GM12878 (cell line): Measurements from ENCODE around the gene PAXX. TPM values are rescaled to one million over a fixed set of nuclear protein-coding genes. Genes with fewer than 3 reads are reported as not detected.

ENCODE experiments used
- ATAC-seq: fragments of 200-7000 bp; cut with Tn5 transposase; 3 replicates; pipeline ENCODE4 v1.9.1; 2020; ENCODE audit warnings: mild to moderate bottlenecking, moderate library complexity
- BruUV-seq: library from RNA; stranded (reverse); fragments of 400-500 nt; replicated peaks from 2 replicates; lab custom pipeline; 2021; lab: Mats Ljungman, UMichigan
- CTCF ChIA-PET: fragments of 300-600 bp; sonication (Branson Sonifier 250); formaldehyde crosslinking; extraction: SDS; loops from one replicate; lab custom pipeline; 2021; ENCODE audit warnings: inconsistent platforms; lab: Yijun Ruan, JAX
- POLR2A ChIA-PET: fragments of 350-600 bp; formaldehyde crosslinking; extraction: SDS; loops from one replicate; lab custom pipeline; 2021; ENCODE audit warnings: inconsistent platforms; lab: Charles Lee
- RAD21 ChIA-PET: fragments of 300-600 bp; sonication (Branson Sonifier 250); formaldehyde crosslinking; loops from one replicate; lab custom pipeline; 2023; ENCODE audit warnings: antibody characterized with exemption; ENCODE audit not compliant: unreplicated experiment; lab: Charles Lee
- SMC1A ChIA-PET: fragments of 300-600 bp; sonication (Branson Sonifier 250); formaldehyde crosslinking; loops from one replicate; lab custom pipeline; 2023; ENCODE audit not compliant: unreplicated experiment, uncharacterized antibody; lab: Charles Lee
- DNase-seq: peaks from one replicate; pipeline ENCODE4 v3.0.0-alpha.2; 2011; ENCODE audit warnings: low read depth, low spot score
- FAIRE-seq: peaks from 3 replicates; lab custom pipeline; 2011; peaks lifted over from hg19 to GRCh38; lab: Jason Lieb, UNC
- H2AFZ ChIP-seq: 2 replicates; pipeline ENCODE4 v1.6.0; 2011; ENCODE audit warnings: low read depth, low read length, control low read depth; ENCODE audit not compliant: control insufficient read depth
- H3K27ac ChIP-seq: 2 replicates; pipeline ENCODE4 v1.5.1; 2011; ENCODE audit warnings: control low read depth; ENCODE audit not compliant: control insufficient read depth, insufficient read depth
- H3K27me3 ChIP-seq, 2 experiments: replicated peaks in 1 of 2; 2 replicates each; pipeline versions ENCODE4 v1.6.0 to v1.6.1; 2011; ENCODE audit warnings: low read length in 1 of 2; ENCODE audit not compliant: control insufficient read depth in 2 of 2, insufficient read depth in 2 of 2
- H3K36me3 ChIP-seq, 2 experiments: 2 replicates each; pipeline ENCODE4 v1.5.1; 2011; ENCODE audit warnings: low read length in 1 of 2; ENCODE audit not compliant: control insufficient read depth in 2 of 2, insufficient read depth in 2 of 2
- H3K4me1 ChIP-seq: 2 replicates; pipeline ENCODE4 v1.6.1; 2011; ENCODE audit warnings: mild to moderate bottlenecking, low read length, moderate library complexity, mixed read lengths; ENCODE audit not compliant: control insufficient read depth, insufficient read depth
- H3K4me2 ChIP-seq: 2 replicates; pipeline ENCODE4 v1.6.0; 2011; ENCODE audit warnings: control low read depth; ENCODE audit not compliant: control insufficient read depth, insufficient read depth
- H3K4me3 ChIP-seq: fragments of 200-600 bp; sonication (generic); 2 replicates; pipeline ENCODE4 v1.5.1; 2016
- H3K79me2 ChIP-seq: 2 replicates; pipeline ENCODE4 v1.6.0; 2011; ENCODE audit warnings: low read length; ENCODE audit not compliant: control insufficient read depth, insufficient read depth
- H3K9ac ChIP-seq: 2 replicates; pipeline ENCODE4 v1.8.0; 2011; ENCODE audit warnings: low read length, control low read depth, mixed read lengths; ENCODE audit not compliant: control insufficient read depth, insufficient read depth
- H3K9me3 ChIP-seq: replicated peaks from 3 replicates; pipeline ENCODE4 v1.5.1; 2011; ENCODE audit warnings: mild to moderate bottlenecking, low read length; ENCODE audit not compliant: control insufficient read depth, insufficient read depth
- H4K20me1 ChIP-seq: 2 replicates; pipeline ENCODE4 v1.6.0; 2011; ENCODE audit not compliant: control insufficient read depth, insufficient read depth
- BCL11A ChIP-seq: IDR thresholded peaks from 2 replicates; pipeline ENCODE4 v1.6.1; 2011; ENCODE audit warnings: low read depth, low read length
- BHLHE40 ChIP-seq, 2 experiments: fragments of 450-650 bp in 1 of 2; IDR thresholded peaks; 2 replicates each; pipeline ENCODE4 v1.6.1; 2011 to 2017; ENCODE audit warnings: low read depth in 2 of 2, borderline replicate concordance in 1 of 2, improper control_type of control experiment in 1 of 2, low read length in 1 of 2, mild to moderate bottlenecking in 1 of 2
- CHD4 ChIP-seq: fragments of 200-600 bp; sonication (generic); IDR thresholded peaks from 2 replicates; pipeline ENCODE4 v1.6.1; 2016; ENCODE audit warnings: mild to moderate bottlenecking
- EGR1 ChIP-seq, 2 experiments: IDR thresholded peaks; 1 replicate in 1 of 2; 2 replicates in 1 of 2; pipeline ENCODE4 v1.6.1; 2011 to 2012; ENCODE audit warnings: low read depth in 2 of 2, low read length in 2 of 2, borderline replicate concordance in 1 of 2, mild to moderate bottlenecking in 1 of 2, moderate library complexity in 1 of 2
- EP300 ChIP-seq, 2 experiments: fragments of 150-350 bp in 1 of 2; IDR thresholded peaks; 2 replicates each; pipeline ENCODE4 v1.6.1; 2011 to 2012; ENCODE audit warnings: low read depth in 2 of 2, low read length in 2 of 2, borderline replicate concordance in 1 of 2, improper control_type of control experiment in 1 of 2, inconsistent platforms in 1 of 2; ENCODE audit not compliant: control insufficient read depth in 1 of 2
- HDAC6 ChIP-seq: fragments of 200-600 bp; sonication (generic); IDR thresholded peaks from one replicate; pipeline ENCODE4 v1.8.0; 2017; ENCODE audit warnings: antibody characterized with exemption; ENCODE audit not compliant: unreplicated experiment
- JUND ChIP-seq: IDR thresholded peaks from 2 replicates; pipeline ENCODE4 v1.6.1; 2012; ENCODE audit warnings: low read depth, mild to moderate bottlenecking, low read length, improper control_type of control experiment, moderate library complexity
- NBN ChIP-seq: fragments of 450-650 bp; IDR thresholded peaks from 2 replicates; pipeline ENCODE4 v1.6.1; 2016
- RELA ChIP-seq: fragments of 450-650 bp; IDR thresholded peaks from 2 replicates; pipeline ENCODE4 v1.8.0; 2014; ENCODE audit warnings: borderline replicate concordance; ENCODE audit not compliant: partially characterized antibody
- RFX5 ChIP-seq: IDR thresholded peaks from 2 replicates; pipeline ENCODE4 v1.6.1; 2011; ENCODE audit warnings: low read depth, low read length, improper control_type of control experiment
- TAF1 ChIP-seq: IDR thresholded peaks from 2 replicates; pipeline ENCODE4 v1.6.1; 2011; ENCODE audit warnings: mild to moderate bottlenecking, low read depth, low read length, borderline replicate concordance
- YY1 ChIP-seq: IDR thresholded peaks from 2 replicates; pipeline ENCODE4 v1.6.1; 2011; ENCODE audit warnings: low read depth, mild to moderate bottlenecking, low read length
- WGBS: methylation state at CpG from one replicate; pipeline ENCODE4 v1.1.6; 2016; ENCODE audit warnings: low lambda C conversion rate; ENCODE audit not compliant: insufficient replicate concordance, insufficient coverage; ENCODE audit errors: missing lambda C conversion rate; 5-methylcytosine and 5-hydroxymethylcytosine counted together
- in situ Hi-C: fragments of 300-500 bp; cut with MboI; formaldehyde crosslinking; loops from 9 replicates; pipeline ENCODE4 v1.14.3; 2018; ENCODE audit warnings: mixed read lengths
- intact Hi-C: fragments of 100-400 bp; cut with micrococcal nuclease; formaldehyde crosslinking; loops from one replicate; pipeline ENCODE4 v1.14.2; 2022; ENCODE audit not compliant: unreplicated experiment
- polyA plus RNA-seq, 11 experiments: library from polyadenylated mRNA; depleted of rRNA in 4 of 11; unstranded in 6 of 11; stranded (reverse) in 5 of 11; fragments of >200 nt; fragmentation: Nextera tagmentation in 4 of 11; fragmentation: Illumina TruSeq in 1 of 11; extraction: Ambion mirVana in 4 of 11; extraction: Trizol in 1 of 11; gene quantifications; 1 replicate in 1 of 11; 2 replicates in 10 of 11; pipeline versions ENCODE4 v1.2.1 to v1.2.3, GENCODE V29; 2011 to 2016; ENCODE audit warnings: inconsistent platforms in 2 of 11, missing spikeins in 2 of 11, low read depth in 1 of 11
- total RNA-seq, 4 experiments: library from RNA; depleted of rRNA in 3 of 4; stranded (reverse); fragments of >200 nt in 3 of 4; fragmentation: Illumina TruSeq in 1 of 4; extraction: Trizol in 1 of 4; gene quantifications; 2 replicates each; pipeline versions ENCODE4 v1.2.1 to v1.2.3, GENCODE V29; 2013 to 2021
- TF ChIP-seq, protein P1 (sequence below): fragments of 450-650 bp; IDR thresholded peaks from 2 replicates; pipeline ENCODE4 v1.6.1; 2017; ENCODE audit warnings: low read depth, mild to moderate bottlenecking, moderate library complexity
- TF ChIP-seq, protein P2 (sequence below): IDR thresholded peaks from 2 replicates; pipeline ENCODE4 v1.6.1; 2011; ENCODE audit warnings: borderline replicate concordance, low read depth, mild to moderate bottlenecking, moderate library complexity, low read length; ENCODE audit not compliant: insufficient read depth, poor library complexity, severe bottlenecking
- TF ChIP-seq, protein P3 (sequence below): fragments of 450-650 bp; IDR thresholded peaks from 2 replicates; pipeline ENCODE4 v1.6.1; 2017; ENCODE audit warnings: mild to moderate bottlenecking, low read depth, inconsistent platforms; ENCODE audit not compliant: poor library complexity, severe bottlenecking

PAXX gene
- total and polyA plus RNA-seq, 10 of the 15 experiments (the other 5 are each of a cell fraction or from before 2014, with no cell fraction given) = 0.18 to 60.6 (median 29.5) TPM

DNA sequence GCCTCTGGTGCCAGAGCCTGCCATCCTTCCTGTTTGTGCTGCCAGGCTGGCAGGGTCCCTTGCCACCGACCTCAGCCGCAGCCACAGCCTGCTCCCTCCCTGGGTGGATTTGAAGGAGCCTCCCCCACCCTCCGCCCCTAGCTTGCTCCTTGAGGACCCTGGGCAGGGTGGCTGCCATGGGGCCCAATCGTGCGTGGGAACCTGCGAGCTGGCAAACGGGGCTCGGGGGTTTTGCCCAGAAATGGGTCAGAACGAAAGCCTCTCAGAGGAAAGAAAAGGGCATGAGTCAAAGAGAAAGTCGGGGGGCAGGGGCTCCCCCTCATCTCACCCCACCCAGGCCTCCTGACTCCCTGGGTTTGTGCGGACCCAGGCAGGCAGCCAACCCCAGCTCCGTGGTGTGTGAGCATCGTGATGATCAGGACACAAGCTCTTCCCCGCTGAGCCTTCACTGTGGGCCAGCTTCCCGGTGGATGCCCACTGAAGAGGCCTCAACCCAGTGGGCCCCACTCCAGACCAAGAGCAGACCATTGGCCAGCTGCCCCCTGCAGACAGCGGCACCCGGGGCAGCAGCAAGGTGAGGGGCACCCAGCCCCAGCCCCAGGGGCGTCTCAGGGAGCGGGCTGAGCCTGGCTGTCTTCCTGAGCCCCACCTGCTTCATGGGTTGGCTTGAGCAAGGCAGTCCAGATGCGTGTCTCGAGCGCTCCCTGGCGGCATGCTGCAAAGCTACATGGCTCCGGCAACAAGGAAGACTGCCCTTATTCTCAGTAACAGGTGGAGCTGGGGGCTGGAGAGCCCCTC, 42.7 kb downstream of the PAXX start:
- no TSS peak for BruUV-seq
- Histone ChIP-seq H3K9ac (no peak overlapping the region; the same call in 1 of the 2 replicates), H3K4me2 (peak overlapping the region; percentile 79), H3K4me3 (peak overlapping the region; percentile 36; the same call in 1 of the 2 replicates), H3K4me1 (peaks cover 37% of the 10 kb centered on the region), H3K9me3 (no peaks in the 10 kb centered on the region), H2AFZ (peak overlapping the region; percentile 54), H3K27me3 (no peaks in the 10 kb centered on the region), H4K20me1 (no peaks in the 10 kb centered on the region), H3K79me2 (no peaks in the 10 kb centered on the region), H3K27ac (no peak overlapping the region; the same call in 1 of the 2 replicates), H3K36me3 (no peaks in the 10 kb centered on the region)
- ChIA-PET CTCF (interaction anchor here (0.6 to 4.4 kb wide), 57 partner anchors 9 to 327 kb away, joined by 3 to 163 read pairs (median 5); partner anchors contain the start of genes AJM1, CLIC3, FBXW5 and NPDC1), SMC1A (interaction anchor here (0.7 to 5.2 kb wide), 22 partner anchors 12 to 269 kb away, joined by 3 to 77 read pairs (median 5); partner anchors contain the start of genes CLIC3 and TMEM141), POLR2A (interaction anchor here (0.6 to 2.6 kb wide), 10 partner anchors 8 to 247 kb away, joined by 3 to 19 read pairs (median 4); partner anchors contain the start of genes MAN1B1, SAPCD2 and TMEM141), RAD21 (interaction anchor here (0.5 to 3.8 kb wide), 29 partner anchors 10 to 293 kb away, joined by 3 to 109 read pairs (median 4); partner anchors contain the start of genes AJM1, MAN1B1, SAPCD2 and TMEM141)
- ATAC-seq (peak; percentile 89), DNase-seq (peak; percentile 55), FAIRE-seq (peak; percentile 96)
- in situ Hi-C loops (loop anchor here (5.0 kb wide), 2 partner anchors 88 to 238 kb away; partner anchors contain the start of genes C8G and CCDC183), intact Hi-C loops (loop anchor here (1.0 to 5.0 kb wide), 3 partner anchors 87 to 248 kb away; partner anchors contain the start of gene PHPT1)
- 1% methylated on average over 24 of the region's 24 CpGs for WGBS
- TF ChIP-seq, protein P1, sequence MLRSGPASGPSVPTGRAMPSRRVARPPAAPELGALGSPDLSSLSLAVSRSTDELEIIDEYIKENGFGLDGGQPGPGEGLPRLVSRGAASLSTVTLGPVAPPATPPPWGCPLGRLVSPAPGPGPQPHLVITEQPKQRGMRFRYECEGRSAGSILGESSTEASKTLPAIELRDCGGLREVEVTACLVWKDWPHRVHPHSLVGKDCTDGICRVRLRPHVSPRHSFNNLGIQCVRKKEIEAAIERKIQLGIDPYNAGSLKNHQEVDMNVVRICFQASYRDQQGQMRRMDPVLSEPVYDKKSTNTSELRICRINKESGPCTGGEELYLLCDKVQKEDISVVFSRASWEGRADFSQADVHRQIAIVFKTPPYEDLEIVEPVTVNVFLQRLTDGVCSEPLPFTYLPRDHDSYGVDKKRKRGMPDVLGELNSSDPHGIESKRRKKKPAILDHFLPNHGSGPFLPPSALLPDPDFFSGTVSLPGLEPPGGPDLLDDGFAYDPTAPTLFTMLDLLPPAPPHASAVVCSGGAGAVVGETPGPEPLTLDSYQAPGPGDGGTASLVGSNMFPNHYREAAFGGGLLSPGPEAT = peak; percentile 71; the same call in 1 of the 2 replicates
- TF ChIP-seq NBN = peak; percentile 71; the same call in 1 of the 2 replicates
- peak; percentile 67; the same call in 1 of the 2 replicates for TF ChIP-seq JUND
- TF ChIP-seq EP300 (IDR thresholded peaks at IDR 0.05; ENCODE audit: borderline replicate concordance in 1 of 2, control insufficient read depth in 1 of 2, low read depth in 2 of 2, low read length in 2 of 2) = no peak; a peak in 1 of 4 replicates
- TF ChIP-seq, protein P2, sequence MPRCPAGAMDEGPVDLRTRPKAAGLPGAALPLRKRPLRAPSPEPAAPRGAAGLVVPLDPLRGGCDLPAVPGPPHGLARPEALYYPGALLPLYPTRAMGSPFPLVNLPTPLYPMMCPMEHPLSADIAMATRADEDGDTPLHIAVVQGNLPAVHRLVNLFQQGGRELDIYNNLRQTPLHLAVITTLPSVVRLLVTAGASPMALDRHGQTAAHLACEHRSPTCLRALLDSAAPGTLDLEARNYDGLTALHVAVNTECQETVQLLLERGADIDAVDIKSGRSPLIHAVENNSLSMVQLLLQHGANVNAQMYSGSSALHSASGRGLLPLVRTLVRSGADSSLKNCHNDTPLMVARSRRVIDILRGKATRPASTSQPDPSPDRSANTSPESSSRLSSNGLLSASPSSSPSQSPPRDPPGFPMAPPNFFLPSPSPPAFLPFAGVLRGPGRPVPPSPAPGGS = peak; percentile 56
- no peak for TF ChIP-seq CHD4
- no peak for TF ChIP-seq TAF1
- TF ChIP-seq RELA = peak; percentile 54
- peak in 1 of 2 experiments; percentile 41; a peak in 1 of 4 replicates for TF ChIP-seq BHLHE40 (IDR thresholded peaks at IDR 0.05; ENCODE audit: borderline replicate concordance in 1 of 2, low read depth in 2 of 2, low read length in 1 of 2)
- no peak for TF ChIP-seq RFX5
- TF ChIP-seq EGR1 (IDR thresholded peaks at IDR 0.05; ENCODE audit: borderline replicate concordance in 1 of 2, low read depth in 2 of 2, low read length in 2 of 2) = 0 out of 3 replicates have a peak, but pooled peaks of 1 of the 2 experiments have one; percentile 12
- TF ChIP-seq BCL11A = peak; percentile 63; the same call in 1 of the 2 replicates
- TF ChIP-seq, protein P3, sequence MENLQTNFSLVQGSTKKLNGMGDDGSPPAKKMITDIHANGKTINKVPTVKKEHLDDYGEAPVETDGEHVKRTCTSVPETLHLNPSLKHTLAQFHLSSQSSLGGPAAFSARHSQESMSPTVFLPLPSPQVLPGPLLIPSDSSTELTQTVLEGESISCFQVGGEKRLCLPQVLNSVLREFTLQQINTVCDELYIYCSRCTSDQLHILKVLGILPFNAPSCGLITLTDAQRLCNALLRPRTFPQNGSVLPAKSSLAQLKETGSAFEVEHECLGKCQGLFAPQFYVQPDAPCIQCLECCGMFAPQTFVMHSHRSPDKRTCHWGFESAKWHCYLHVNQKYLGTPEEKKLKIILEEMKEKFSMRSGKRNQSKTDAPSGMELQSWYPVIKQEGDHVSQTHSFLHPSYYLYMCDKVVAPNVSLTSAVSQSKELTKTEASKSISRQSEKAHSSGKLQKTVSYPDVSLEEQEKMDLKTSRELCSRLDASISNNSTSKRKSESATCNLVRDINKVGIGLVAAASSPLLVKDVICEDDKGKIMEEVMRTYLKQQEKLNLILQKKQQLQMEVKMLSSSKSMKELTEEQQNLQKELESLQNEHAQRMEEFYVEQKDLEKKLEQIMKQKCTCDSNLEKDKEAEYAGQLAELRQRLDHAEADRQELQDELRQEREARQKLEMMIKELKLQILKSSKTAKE = peak; percentile 57
- TF ChIP-seq YY1 = peak; percentile 81
- TF ChIP-seq HDAC6 = no peak
